Stimulated activated CD4-positive, alpha-beta T cell treated with anti-CD3 and anti-CD28 coated beads, Interleukin-1b, Interleukin-23, amount 100 ng/mL, for 24 hours (primary cell): Measurements from ENCODE around the gene PREPL.
"Not testable (repeated sequence)": the region's sequence is repeated elsewhere in the genome, so short reads cannot be mapped to it uniquely, and the experiment has no call there.

Source experiments
- DNase-seq, 4 experiments: peaks; one replicate each; pipeline ENCODE4 v3.0.0-alpha.2; 2020; ENCODE audit warnings: low read depth in 4 of 4, low spot score in 1 of 4

Gene PREPL

DNA sequence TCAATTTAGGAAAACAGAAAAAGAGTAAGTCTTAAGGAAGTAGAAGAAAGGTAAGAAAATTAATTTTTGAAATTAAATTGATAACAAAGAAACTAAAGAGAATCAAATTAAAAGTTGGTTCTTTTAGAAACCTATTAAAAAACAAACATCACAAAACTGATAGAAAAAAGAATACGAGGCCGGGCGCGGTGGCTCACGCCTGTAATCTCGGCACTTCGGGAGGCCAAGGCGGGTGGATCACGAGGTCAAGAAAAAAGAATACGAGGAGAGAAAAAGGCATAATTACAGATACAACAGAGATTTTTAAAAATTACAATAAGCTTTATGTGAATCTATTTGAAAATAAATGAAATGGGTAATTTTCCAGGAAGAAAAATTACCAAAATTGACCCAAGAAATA is 11.8 kb downstream of the PREPL start:
- no peak for DNase-seq

DNA sequence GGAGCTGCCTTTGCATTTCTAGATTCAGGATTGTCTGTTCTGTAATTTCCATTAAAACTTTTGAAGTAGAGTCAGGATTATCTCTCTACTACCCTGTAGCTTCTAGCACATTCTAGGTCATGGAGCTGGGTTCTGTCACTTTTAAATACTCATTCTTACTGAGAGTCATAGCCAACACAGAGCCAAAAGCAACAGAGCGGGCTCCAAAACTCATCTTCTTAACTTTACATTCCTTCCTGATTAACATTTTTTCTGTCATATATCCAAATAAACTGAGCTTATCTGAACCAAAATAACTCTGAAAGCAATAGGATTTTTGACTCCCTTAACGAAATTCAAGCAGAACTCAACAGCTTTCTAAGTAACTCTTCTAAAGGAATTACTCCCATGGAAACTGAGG is 12.9 kb downstream of the PREPL start:
- no peak for DNase-seq

DNA sequence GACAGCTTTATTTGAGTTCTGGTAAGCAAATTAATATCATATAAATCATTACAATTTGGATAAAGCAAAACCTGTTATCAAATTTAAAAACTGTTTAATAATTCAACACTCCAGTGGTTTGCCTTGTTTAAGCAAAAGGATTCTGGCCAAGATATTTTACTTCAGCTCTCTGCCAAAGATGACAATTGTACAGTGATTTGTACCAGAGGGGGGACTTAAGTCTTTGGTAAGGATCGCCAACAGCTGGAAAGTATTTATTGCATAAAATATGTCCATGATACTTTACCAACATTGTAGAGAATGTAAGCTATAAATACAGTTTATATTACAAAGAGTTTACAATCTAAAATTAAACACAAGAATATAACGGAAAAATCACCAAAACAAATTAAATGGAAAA is 13.8 kb downstream of the PREPL start:
- DNase-seq, result no peak

DNA sequence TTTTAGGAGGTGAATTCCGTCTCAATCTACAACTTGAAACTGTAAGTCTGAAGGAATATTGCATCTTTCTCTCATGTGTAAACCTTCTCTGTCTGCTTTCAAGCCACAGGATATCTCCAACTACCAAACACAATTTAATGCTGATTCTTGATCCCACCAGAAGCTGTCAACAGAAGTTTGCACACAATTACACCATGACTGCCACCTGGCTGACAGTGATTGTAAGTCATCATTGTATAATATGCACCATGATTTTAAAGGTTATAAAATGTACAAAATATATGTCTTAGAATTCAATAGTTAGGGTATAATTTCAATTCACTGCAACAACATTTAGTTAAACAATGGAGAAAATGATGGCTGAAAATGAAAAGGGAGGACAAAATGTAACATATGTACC is 18.4 kb downstream of the PREPL start:
- no peak for DNase-seq

DNA sequence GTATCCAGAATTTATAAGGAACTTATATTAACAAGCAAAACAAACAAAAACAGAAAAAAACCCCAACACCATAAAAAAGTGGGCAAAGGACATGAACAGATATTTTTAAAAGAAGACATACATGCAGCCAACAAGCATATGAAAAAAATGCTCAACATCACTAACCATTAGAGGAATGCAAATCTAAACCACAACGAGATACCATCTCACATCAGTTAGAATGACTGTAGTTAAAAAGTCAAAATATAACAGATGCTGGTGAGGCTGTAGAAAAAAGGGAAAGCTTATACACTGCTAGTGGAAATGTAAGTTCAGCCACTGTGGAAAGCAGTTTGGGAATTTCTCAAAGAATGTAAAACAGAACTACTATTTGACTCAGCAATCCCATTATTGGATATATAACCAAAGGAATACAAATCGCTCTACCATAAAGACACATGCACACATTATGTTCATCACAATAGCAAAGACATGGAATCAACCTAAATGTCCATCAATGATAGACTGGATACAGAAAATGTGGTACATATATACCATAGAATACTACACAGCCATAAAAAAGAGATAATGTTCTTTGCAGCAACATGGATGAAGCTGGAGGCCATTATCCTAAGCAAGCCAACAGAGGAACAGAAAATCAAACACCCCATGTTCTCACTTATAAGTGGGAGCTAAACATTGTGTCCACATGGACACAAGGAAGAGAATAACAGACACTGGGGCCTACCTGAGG is 25.3 kb downstream of the PREPL start:
- no peak for DNase-seq

DNA sequence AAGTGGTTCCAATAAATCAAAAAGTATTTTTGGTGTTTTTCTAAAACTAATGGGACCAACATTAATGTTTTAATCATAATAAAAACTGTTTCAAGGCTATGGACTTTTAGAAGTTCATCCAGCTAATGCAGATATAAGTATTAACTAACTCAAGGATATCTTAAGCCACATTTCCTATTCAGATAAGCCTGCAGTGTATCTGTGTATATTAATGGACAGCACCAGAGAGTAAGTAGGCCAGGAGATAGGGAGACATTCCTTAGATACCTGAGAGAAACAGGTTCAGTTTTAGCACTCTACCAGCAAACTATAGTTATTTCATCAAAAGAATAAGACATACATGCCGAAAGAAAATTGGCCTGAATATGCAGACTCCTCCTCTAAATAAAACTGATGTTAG is 27.3 kb downstream of the PREPL start:
- no peak for DNase-seq

DNA sequence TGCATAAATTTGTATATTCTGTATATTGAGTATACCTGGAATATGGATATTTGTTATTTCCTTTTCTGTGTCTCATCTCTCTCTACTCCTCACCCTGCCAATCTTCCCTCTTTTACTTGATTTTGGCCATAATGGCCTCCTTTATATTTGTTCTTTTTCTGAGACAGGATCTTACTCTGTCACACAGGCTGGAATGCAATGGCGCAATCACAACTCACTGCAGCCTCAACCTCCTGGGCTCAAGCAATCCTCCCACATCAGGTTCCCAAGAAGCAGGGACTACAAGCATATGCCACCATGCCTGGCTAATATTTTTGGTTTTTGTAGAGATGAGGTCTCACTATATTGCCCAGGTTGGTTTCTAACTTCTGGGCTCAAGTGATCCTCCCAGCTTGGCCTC is 30.5 kb downstream of the PREPL start:
- DNase-seq, result no peak

DNA sequence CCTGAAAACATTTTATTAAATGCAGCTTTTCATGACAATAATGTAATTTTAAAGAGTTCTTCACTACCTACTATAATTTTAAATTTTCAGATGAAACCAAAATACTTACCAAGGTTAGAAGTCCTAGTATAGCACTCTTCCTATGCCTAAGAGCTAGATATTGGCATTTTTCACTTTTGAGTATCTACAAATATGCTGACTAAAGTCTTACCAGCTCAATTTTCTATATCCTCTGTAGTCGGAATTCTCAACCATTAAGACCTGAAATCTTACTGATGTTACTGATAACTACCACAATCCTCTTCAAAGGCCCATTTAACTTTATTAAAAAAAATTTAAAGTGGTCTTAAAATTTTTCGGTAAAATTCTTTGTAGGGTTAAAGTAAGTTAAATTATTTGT is 32.0 kb downstream of the PREPL start:
- DNase-seq, result no peak

DNA sequence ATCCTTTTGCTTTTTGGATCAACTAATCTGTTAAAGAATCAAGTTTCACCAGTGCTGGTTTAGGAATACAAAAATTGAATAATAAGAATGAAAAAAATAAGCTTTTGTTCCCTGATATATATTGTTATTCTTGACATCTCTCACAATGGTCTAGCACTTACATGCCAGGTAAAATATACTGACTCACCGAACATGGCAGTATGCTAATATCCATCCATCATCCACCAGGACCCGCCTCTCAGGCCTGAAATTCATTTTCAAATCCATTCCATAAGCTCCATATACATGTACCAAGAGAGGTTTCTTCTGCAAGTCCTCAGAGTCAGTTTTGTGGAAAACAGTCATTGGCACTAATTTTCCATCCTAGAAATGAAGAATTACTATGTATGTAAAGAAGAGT is 32.5 kb downstream of the PREPL start:
- no peak for DNase-seq

DNA sequence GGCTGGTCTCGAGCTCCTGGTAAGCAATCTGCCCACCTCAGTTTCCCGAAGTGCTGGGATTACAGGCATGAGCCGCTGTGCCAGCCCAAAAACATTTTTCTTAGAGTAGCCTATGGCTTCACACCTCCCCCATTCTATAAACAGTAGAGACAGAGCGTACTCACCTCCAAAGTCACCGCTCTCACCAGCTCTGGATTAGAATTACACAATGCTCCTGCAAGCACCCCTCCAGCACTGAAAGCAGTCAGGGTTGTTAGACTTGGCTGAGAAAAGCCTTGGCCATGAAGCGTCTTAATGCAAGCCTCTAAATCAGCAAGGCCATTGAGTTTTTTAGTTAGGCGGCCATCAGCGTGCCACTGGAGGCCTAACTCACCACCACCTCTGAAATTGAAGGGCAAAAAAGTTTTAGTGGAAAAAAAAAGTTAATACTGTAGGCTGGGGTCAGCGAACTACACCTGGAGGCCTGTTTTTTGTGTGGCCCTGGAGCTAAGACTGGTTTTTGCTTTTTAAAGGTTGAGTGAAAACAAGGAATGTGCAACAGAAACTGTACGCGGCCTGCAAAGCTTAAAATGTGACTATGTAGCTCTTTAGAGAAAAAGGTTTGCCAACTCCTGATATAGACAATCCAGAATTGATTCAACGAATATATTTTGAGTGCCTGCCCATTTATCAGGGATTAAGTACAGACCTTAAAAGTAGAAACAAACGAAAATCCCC is 34.6 kb downstream of the PREPL start:
- DNase-seq, result no peak

DNA sequence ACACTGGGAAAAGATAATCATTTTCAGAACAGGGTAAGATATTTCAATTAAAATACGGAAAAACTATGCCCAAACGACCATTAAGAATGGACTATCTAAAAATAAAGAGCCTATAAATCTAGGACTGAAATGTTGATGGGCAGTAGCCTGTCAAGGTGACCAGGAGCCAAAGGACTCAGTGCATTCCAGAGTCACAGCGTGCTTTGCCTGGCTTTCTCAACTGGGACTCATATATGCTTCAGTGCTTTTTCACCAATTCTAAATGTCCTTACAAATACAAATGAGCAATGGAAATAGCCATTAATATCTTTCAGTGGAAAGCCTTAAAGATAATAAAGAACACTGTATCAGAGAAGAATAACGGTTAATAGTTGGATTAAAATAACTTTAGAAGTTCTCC is 35.4 kb downstream of the PREPL start:
- no peak for DNase-seq

DNA sequence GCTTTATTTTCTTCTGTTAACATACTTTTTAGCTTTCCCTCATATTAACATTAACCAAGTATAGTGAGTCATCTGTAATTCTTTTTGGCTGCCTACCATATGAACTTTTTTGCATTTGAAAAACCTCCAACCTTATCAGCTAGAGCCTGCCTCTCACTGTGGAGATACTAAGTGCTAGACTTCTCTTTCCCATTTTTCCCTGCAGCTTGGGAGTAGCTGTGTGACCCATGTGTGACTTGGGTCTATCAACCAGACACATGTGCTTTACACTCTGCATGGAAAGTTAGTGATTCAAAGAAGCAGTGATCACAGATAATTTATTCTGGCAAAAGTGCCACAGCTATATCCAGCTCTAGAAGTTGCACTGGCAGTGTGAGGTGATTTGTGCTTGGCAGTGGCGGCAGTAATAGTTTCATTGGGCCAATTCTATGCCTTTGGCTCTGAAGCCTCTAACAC is 36.3 kb downstream of the PREPL start:
- no peak for DNase-seq

DNA sequence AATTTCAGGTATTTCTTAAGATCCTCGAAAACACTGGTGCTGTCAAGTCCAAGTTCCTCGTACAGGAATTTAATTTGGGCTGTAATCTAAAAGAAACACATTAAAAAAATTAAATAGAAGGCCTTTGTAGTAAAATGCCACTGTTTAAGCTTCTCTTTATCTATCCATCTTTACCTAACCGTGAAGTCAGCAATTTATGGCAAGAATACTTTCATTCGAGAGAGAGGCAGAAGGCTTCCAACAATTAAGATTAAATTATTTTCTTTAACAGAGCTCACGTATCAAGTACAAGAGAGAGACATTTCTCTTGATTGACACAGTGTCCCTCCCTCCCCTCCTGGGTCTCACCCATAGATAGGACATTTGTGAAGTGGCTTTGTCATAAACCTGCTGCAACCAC is 39.9 kb downstream of the PREPL start:
- DNase-seq, result no peak

DNA sequence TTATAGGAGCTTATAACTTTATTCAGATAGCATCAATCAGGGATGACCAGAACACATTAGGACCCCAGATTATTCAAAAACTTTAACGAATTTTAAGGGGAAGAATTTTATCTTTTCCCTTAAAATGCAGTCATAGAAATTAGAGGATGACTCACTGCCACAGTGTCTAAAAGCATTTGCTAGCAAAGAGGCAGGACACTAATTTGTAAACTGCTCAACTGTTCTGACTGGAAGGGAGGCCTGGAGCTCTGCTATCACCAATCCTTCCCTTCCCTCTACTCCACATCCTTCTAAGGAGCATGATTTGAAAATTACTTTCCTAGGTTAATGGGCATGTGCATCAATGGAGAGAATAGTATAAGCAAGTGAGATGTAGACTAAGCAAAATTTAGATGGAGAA is 40.5 kb downstream of the PREPL start:
- no peak for DNase-seq

DNA sequence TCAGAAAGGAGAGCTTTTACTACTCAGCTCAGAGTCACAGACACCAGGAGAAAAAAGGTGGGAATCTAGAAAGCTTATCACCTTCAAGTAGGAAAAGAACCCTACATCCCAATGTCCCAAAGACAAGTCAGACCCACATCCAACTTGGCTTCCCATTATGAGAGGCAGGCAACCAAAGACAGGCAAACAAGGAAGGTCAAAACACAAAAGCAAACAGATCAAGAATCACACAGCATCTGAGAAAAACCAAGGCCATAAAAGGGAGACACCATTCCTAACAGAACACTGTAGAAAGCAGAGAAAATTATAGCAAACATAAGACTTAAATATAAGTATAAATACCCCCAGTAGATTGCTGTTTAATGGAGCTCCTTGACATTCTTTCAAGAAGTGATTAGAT is 45.3 kb downstream of the PREPL start:
- DNase-seq, result no peak

DNA sequence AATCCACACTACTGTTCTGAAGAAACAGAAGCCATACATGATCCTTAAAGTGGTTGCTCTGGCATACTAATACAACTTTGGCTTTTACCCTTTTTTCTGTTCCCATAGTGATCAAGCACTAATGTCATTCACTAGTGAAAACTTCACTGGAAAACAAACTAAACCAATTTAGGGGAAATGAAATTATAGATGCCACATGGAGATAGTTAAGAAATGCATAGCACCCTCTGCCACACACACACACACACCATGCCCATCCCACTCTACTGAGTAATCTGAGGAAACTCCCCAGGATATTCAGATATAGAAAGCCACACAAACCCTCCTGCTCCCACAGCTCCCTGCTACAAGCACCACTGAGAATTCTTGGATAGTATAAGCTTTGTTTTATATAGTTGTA is 46.9 kb downstream of the PREPL start:
- no peak for DNase-seq

DNA sequence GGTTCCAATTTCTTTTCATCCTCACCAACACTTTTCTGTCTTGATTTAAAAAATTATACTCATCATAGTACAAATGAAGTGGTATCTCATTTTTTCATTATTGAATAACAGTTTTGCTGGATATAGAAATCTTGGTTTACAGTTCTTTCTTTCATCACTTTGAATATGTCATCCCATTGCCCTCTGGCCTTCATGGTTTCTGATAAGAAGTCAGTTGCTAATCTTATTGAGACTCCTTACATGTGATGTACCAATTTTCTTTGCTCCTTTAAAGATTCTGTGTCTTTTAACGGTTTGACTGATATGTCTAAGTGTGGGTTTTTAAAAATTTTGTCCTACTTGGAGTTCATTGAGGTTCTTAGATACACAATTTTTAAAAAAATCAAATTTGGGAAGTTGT is 51.0 kb downstream of the PREPL start:
- no peak for DNase-seq

DNA sequence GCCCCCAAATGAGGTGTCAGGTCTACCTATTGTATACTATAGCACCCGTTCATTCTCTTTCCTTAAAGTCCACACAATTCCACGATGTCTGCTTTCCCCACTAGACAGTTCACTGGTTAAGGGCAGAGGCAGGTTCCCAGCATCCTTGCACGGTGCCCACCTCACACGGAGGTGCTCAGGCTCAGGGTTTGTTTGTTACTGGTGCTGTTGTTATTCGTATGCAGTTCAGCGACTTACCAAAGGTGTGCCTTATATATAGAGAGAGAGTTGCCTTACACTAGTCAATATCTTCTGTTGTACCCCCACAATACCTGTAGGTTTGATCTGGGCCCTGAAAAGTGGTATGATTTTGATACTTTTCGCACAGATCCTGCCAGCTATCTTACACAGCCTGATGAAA is 55.4 kb downstream of the PREPL start:
- DNase-seq, result no peak

DNA sequence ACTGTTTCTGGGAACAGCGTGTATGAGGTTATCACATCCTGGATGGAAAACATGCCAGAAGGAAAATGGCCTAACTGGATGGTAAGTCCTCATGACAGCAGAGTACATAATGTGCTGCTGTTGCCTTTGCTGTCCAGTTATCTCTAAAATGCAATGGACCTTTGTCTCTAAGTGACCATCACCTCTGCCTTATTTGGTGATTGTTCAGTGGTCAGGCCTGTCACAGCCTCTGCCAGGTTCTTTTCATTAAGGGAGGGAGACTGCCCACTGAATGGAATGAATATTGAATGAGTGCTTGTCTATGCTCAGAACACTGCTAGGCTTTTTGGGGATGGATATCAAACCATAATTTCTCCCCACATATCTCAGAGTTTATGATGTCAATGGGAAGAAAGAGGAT is 57.0 kb downstream of the PREPL start:
- no peak for DNase-seq

DNA sequence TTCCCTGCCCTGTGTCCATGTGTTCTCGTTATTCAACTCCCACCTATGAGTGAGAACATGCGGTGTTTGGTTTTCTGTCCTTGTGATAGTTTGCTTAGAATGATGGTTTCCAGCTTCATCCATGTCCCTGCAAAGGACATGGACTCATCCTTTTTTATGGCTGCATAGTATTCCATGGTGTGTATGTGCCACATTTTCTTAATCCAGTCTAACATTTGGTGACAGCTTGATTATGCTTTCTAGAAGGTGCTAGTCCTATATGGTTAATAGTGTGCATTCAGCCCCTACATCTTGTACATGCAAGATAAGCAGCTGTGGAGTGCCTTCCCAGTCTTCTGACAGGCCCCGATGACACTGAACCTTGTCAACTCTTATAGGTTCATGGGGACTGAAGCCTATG is 57.5 kb downstream of the PREPL start:
- not testable (repeated sequence) for DNase-seq

DNA sequence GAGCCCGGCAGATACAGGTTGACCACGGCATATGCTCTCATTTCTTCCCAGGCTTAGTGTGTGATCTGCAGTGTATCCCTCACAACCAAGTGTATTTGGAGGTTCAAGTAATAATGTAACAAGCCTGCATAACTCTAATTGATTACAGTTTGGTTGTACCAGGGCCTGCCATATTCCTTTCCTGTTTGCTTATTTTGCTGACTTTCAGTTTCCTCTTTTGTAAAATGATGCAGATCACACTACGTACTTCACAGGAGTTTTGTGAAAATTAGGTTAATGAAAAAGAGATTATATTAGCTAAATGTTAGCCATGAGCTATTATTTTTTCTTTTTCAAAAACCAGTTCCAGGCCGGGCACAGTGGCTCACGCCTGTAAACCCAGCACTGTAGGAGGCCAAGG is 60.2 kb downstream of the PREPL start:
- DNase-seq, result no peak

DNA sequence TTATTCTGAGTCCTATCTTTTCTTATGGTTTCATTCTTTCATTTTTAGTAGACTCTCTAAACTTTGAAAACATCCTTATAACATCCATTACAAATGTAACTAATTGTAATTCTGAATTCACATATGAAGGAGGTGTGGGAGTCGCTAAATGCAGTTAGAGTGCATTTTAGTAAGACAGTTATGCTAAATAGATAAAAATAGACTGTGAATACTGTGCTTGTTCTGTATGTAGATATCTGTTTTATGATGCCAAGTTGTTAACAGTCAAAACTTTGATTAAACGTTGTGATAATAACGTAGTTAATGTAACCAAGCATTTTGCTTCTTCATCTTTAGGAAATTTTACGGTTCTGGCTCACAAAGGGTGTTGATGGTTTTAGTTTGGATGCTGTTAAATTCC is 61.7 kb downstream of the PREPL start:
- DNase-seq, result no peak

DNA sequence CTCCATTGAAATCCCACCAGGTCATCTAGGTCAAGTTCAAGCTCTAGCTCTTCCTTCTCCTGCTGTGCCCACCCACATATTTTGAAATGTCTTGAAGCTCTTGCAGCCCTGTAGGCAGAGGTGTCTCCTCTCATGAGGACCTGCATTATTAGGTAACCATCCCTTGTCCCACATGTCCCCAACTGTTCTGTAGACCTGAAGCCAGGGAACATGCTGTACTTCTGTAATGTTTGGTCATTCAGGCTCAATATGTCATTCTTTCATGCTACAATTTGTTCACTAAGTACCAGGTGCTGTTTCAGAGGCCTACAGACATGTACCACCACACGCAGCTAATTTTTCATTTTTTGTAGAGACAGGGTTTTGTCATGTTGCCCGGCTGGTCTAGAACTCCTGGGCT is 63.9 kb downstream of the PREPL start:
- no peak for DNase-seq
